Adrenal gland (tissue), 5 donors: ENCODE data around the gene WDR87.

Experiments
- CTCF ChIP-seq, 6 experiments: fragments of 450-650 bp in 4 of 6; fragments of 200-600 bp in 2 of 6; sonication (generic) in 1 of 6; IDR thresholded peaks; 1 replicate in 5 of 6; 2 replicates in 1 of 6; pipeline versions ENCODE4 v1.5.1 to v1.8.0; 2016 to 2021; ENCODE audit warnings: antibody characterized with exemption in 6 of 6, mild to moderate bottlenecking in 2 of 6, moderate library complexity in 1 of 6
- POLR2A ChIP-seq, 2 donors: fragments of 450-650 bp; IDR thresholded peaks; one replicate each; pipeline ENCODE4 v1.6.1; 2017; ENCODE audit warnings: antibody characterized with exemption in 2 of 2, mild to moderate bottlenecking in 2 of 2, moderate library complexity in 1 of 2
- donor health status: DM: no; HTN: no; CAD: no.

- TF ChIP-seq CTCF (IDR thresholded peaks at IDR 0.05) (no peak), POLR2A (IDR thresholded peaks at IDR 0.05) (no peak)
Observed at GRCh38 chr19:37935341-37935740, 28.9 kb upstream of the WDR87 start.
